ENCODE results near the gene PIK3R1.

The PIK3R1 gene

DNA sequence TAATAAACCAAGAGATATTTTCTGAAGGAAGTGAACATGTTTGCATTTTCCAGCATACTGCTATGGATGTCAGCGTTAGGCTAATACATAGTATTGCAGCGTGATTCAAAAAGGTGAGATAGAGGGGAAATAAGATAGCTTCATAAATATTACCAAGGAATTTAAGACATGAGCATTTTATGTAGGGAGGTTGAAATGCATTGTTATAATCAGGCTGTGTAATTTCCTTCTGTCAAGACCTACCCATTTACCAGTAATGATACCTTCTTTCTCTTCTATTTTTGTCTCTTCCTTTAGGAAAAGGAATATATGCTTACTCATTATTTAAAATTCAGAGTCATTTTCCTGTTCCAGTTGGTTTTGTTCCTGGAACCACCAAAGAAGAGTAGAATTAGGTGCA is 33.3 kb downstream of the PIK3R1 start:
- H3K27ac ChIP-seq (ENCODE audit: low read depth, low read length), result no peak overlapping the region
- no peaks in the 10 kb centered on the region; the same call in 1 of the 2 replicates for H3K36me3 ChIP-seq (ENCODE audit: control insufficient read depth, low read length)
- TF ChIP-seq CTCF (IDR thresholded peaks at IDR 0.05; ENCODE audit: low read depth, low read length, poor library complexity, severe bottlenecking), result no peak
- no peak for TF ChIP-seq EZH2phosphoT487 (IDR thresholded peaks at IDR 0.05; ENCODE audit: borderline replicate concordance, low read length)
- no peaks in the 10 kb centered on the region for H3F3A ChIP-seq (ENCODE audit: control insufficient read depth, insufficient read depth)
- no peaks in the 10 kb centered on the region for H3K27me3 ChIP-seq (ENCODE audit: control insufficient read depth, low read length)
- H4K20me1 ChIP-seq (ENCODE audit: control insufficient read depth, insufficient read depth, low read depth, low read length), result no peaks in the 10 kb centered on the region; the same call in none of the 2 replicates
- H3K9me2 ChIP-seq (replicated peaks; ENCODE audit: control insufficient read depth, low read length), result no peaks in the 10 kb centered on the region
- no peaks in the 10 kb centered on the region for H3K4me1 ChIP-seq (ENCODE audit: control insufficient read depth, low read length)
- no peak overlapping the region for H3K4me2 ChIP-seq (ENCODE audit: low read length)
- no peak overlapping the region for H3K4me3 ChIP-seq (ENCODE audit: low read length)
- H3K79me2 ChIP-seq (ENCODE audit: control insufficient read depth, low read length), result peaks cover 75% of the 10 kb centered on the region
- H3K9me3 ChIP-seq (ENCODE audit: control insufficient read depth, insufficient read depth, low read length), result no peaks in the 10 kb centered on the region

GRCh38 chr5:68249520-68249919 is 34.0 kb downstream of the PIK3R1 start:
- Histone ChIP-seq H3K4me2 (ENCODE audit: low read length) (no peak overlapping the region), H3F3A (ENCODE audit: control insufficient read depth, insufficient read depth) (no peaks in the 10 kb centered on the region), H3K9me3 (ENCODE audit: control insufficient read depth, insufficient read depth, low read length) (no peaks in the 10 kb centered on the region), H3K4me3 (ENCODE audit: low read length) (no peak overlapping the region), H3K36me3 (ENCODE audit: control insufficient read depth, low read length) (no peaks in the 10 kb centered on the region; the same call in 1 of the 2 replicates), H4K20me1 (ENCODE audit: control insufficient read depth, insufficient read depth, low read depth, low read length) (no peaks in the 10 kb centered on the region; the same call in none of the 2 replicates), H3K9me2 (replicated peaks; ENCODE audit: control insufficient read depth, low read length) (no peaks in the 10 kb centered on the region), H3K4me1 (ENCODE audit: control insufficient read depth, low read length) (no peaks in the 10 kb centered on the region), H3K27me3 (ENCODE audit: control insufficient read depth, low read length) (no peaks in the 10 kb centered on the region), H3K79me2 (ENCODE audit: control insufficient read depth, low read length) (peaks cover 76% of the 10 kb centered on the region), H3K27ac (ENCODE audit: low read depth, low read length) (no peak overlapping the region)
- TF ChIP-seq EZH2phosphoT487 (IDR thresholded peaks at IDR 0.05; ENCODE audit: borderline replicate concordance, low read length), result no peak
- TF ChIP-seq CTCF (IDR thresholded peaks at IDR 0.05; ENCODE audit: low read depth, low read length, poor library complexity, severe bottlenecking), result no peak

DNA sequence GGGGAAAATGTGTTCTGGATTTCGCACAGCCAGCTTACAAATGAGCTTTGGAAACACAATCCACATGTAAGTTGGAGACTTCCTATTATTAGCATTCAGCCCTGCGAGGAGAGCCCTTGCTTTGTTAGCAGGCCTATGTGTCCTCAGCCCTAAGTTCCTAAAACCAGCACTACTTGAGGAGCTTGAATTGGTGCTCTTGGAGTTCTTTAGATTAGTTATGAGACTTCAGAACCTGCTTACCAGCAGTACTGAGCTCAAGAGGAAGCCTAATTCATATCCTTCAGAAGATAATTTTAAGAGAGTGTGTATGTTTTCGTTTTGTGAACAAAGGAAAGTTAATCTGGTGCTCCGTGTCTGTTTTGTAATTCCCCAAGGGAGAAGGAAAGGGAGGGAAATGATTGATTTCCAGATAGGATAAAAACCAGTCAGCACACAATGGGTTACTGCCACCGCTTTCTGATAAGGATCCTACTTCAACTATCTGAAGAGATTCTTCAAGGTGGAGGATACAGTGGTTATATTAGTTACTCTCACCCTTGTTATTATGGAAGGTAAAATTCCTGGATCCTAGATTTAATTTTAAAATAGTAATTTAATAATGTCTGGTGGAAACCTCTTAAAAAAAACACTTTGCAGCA is 35.2 kb downstream of the PIK3R1 start:
- H3F3A ChIP-seq (ENCODE audit: control insufficient read depth, insufficient read depth), result no peaks in the 10 kb centered on the region
- H3K27ac ChIP-seq (ENCODE audit: low read depth, low read length), result no peak overlapping the region
- no peak overlapping the region for H3K4me3 ChIP-seq (ENCODE audit: low read length)
- TF ChIP-seq EZH2phosphoT487 (IDR thresholded peaks at IDR 0.05; ENCODE audit: borderline replicate concordance, low read length) (no peak), CTCF (IDR thresholded peaks at IDR 0.05; ENCODE audit: low read depth, low read length, poor library complexity, severe bottlenecking) (no peak)
- H3K4me2 ChIP-seq (ENCODE audit: low read length), result no peak overlapping the region
- no peaks in the 10 kb centered on the region; the same call in none of the 2 replicates for H4K20me1 ChIP-seq (ENCODE audit: control insufficient read depth, insufficient read depth, low read depth, low read length)
- H3K79me2 ChIP-seq (ENCODE audit: control insufficient read depth, low read length), result peaks cover 75% of the 10 kb centered on the region
- no peaks in the 10 kb centered on the region for H3K9me2 ChIP-seq (replicated peaks; ENCODE audit: control insufficient read depth, low read length)
- H3K36me3 ChIP-seq (ENCODE audit: control insufficient read depth, low read length), result no peaks in the 10 kb centered on the region
- H3K9me3 ChIP-seq (ENCODE audit: control insufficient read depth, insufficient read depth, low read length), result no peaks in the 10 kb centered on the region
- H3K27me3 ChIP-seq (ENCODE audit: control insufficient read depth, low read length), result no peaks in the 10 kb centered on the region
- H3K4me1 ChIP-seq (ENCODE audit: control insufficient read depth, low read length), result no peaks in the 10 kb centered on the region
